IPS DF 6.9 (cell line): Measurements from ENCODE around the gene KRTAP4-9.
"Not testable (repeated sequence)": the region's sequence is repeated elsewhere in the genome, so short reads cannot be mapped to it uniquely, and the experiment has no call there.

ENCODE experiments used
- DNase-seq: peaks from one replicate; pipeline ENCODE4 v3.0.0-alpha.2; 2013; ENCODE audit warnings: low read depth, low spot score
- H3K27ac ChIP-seq: one replicate; pipeline ENCODE4 v1.5.1; 2013; ENCODE audit warnings: low read length, control low read depth
- H3K27me3 ChIP-seq: 2 replicates; pipeline ENCODE4 v1.6.1; 2013; ENCODE audit warnings: mild to moderate bottlenecking, low read length; ENCODE audit not compliant: control insufficient read depth, insufficient read depth
- H3K36me3 ChIP-seq: 2 replicates; pipeline ENCODE4 v1.6.1; 2013; ENCODE audit warnings: low read length; ENCODE audit not compliant: control insufficient read depth, insufficient read depth
- H3K4me1 ChIP-seq: 2 replicates; pipeline ENCODE4 v1.6.1; 2013; ENCODE audit warnings: low read length; ENCODE audit not compliant: control insufficient read depth, insufficient read depth
- H3K4me3 ChIP-seq: 2 replicates; pipeline ENCODE4 v1.5.1; 2013; ENCODE audit warnings: mild to moderate bottlenecking, low read length
- H3K9me3 ChIP-seq: 2 replicates; pipeline ENCODE4 v1.6.1; 2013; ENCODE audit warnings: low read length, inconsistent platforms; ENCODE audit not compliant: control insufficient read depth, insufficient read depth
- WGBS: extraction: QIAGEN DNeasy Blood & Tissue Kit; methylation state at CpG from one replicate; pipeline ENCODE4 v1.1.7; 2013; ENCODE audit warnings: mixed read lengths, missing lambda C conversion rate; ENCODE audit not compliant: insufficient read length, insufficient coverage; 5-methylcytosine and 5-hydroxymethylcytosine counted together

KRTAP4-9 gene

DNA sequence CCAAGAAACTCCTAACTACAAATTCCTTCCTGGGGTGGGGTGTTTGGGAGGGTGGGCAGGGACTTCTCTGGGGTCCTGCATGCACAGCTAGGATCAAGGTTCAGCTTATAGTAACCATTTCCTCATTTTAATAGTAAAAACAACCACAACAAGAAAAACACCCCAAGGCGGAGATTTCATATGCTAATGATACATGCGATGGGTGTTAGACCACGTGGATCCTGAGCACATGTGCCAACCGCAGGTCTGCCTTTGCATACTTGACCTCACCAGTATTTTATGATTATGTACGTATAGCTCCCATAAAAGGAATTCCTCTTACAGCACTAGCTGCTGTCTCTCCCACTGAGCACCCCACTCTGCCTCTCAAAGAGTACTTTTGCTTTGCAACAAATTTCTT, 11.1 kb downstream of the KRTAP4-9 start:
- no peak overlapping the region for H3K27ac ChIP-seq
- H3K4me1 ChIP-seq, result no peaks in the 10 kb centered on the region
- no peak overlapping the region for H3K4me3 ChIP-seq
- H3K9me3 ChIP-seq, result peaks cover 1% of the 10 kb centered on the region; the same call in 1 of the 2 replicates
- no peaks in the 10 kb centered on the region for H3K36me3 ChIP-seq
- DNase-seq, result no peak
- H3K27me3 ChIP-seq, result no peaks in the 10 kb centered on the region
- no CpG with 5 or more reads among the region's 5 CpGs for WGBS

DNA sequence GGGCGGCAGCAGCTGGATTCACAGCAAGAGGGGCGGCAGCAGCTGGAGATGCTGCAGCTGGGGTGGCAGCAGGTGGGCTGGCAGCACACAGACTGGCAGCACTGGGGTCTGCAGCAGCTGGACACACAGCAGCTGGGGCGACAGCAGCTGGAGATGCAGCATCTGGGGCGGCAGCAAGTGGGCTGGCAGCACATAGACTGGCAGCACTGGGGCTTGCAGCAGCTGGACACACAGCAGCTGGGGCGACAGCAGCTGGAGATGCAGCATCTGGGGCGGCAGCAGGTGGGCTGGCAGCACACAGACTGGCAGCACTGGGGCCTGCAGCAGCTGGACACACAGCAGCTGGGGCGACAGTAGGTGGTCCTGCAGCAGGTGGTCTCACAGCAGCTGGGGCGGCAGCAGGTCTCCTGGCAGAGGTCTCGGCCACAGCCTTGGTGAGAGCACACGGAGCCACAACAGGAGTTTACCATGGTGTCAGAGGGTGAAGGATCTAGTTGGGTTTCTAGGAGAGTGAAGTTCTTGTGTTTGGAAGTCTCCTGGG, 12.7 kb downstream of the KRTAP4-9 start, which contains the start of gene KRTAP4-11:
Gene KRTAP4-11, minus strand, starts transcription at position 528 of the 541 bp plus-strand sequence. Its CDS starts 58 bp downstream, at position 470.
- no CpG with 5 or more reads among the region's 10 CpGs for WGBS
- not testable (repeated sequence) for H3K27ac ChIP-seq, H3K4me3 ChIP-seq, H3K36me3 ChIP-seq, H3K4me1 ChIP-seq, H3K9me3 ChIP-seq, H3K27me3 ChIP-seq, DNase-seq

DNA sequence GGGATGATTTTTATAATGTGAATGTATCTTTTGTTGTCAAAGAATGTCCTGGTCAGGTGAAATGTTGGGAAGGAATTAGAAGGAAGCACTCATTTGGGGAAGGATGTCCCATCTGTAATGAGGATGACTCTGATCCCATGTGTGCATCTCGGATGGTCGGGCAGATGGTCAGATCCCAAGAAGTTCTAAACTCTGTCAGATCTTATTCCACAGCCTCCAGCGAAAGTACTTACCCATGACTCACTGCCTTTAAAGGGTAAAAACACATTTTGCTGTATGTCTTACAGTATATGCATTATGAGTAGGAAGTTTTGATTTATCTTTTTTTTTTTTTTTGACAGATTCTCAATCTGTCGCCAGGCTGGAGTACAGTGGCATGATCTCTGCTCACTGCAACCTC, 13.5 kb downstream of the KRTAP4-9 start:
- no peak overlapping the region for H3K27ac ChIP-seq
- peaks cover 1% of the 10 kb centered on the region; the same call in 1 of the 2 replicates for H3K9me3 ChIP-seq
- no peaks in the 10 kb centered on the region for H3K27me3 ChIP-seq
- H3K4me1 ChIP-seq, result no peaks in the 10 kb centered on the region
- DNase-seq, result no peak
- H3K36me3 ChIP-seq, result no peaks in the 10 kb centered on the region
- WGBS, result no CpG with 5 or more reads among the region's 4 CpGs
- no peak overlapping the region for H3K4me3 ChIP-seq

DNA sequence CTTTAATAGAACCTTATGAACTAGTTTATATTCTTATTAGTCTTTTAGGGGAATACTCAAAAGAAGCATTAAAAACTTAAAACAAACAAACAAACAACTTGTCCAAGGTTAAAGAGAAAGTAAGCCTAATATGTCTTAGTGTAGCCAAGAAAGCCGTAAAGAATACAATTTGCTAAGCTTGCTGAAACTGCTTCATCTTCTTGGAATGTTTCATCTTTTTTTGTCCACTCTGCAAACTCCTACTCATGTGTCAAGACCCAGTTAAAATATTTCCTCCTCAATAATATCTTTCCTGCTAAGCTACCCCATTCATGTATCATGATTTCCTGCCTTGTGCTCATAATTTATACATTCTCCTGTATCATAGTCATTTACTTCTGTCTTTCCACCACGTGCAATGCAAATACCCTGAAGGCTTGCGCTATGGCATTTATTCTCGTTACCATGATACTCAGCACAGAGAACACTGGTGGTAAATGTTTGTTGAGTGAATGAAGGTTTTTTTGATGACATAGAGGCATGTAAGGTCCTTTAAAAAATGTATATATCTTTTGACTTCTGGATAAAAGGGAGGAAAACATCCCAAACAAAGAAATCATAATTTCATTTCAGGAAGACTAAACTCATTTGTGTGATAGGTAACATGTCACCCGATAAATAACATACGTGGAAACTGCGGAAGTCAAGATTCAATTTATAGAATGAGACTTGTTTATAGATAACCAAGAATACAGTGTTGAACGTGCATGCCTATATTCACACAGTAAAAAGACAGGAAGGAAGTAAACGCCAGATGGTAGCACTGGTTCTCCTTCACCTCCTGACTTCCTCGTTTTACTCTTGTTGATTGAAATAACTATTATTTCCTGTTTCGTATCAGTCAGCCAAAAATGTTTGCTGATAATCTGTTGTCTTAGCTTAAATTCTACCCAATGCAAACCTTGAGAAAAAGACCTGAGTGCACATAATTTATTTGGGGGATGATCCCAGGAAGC, 14.8 kb downstream of the KRTAP4-9 start:
- WGBS, result no CpG with 5 or more reads among the region's 11 CpGs
- not testable (repeated sequence) for H3K4me1 ChIP-seq

DNA sequence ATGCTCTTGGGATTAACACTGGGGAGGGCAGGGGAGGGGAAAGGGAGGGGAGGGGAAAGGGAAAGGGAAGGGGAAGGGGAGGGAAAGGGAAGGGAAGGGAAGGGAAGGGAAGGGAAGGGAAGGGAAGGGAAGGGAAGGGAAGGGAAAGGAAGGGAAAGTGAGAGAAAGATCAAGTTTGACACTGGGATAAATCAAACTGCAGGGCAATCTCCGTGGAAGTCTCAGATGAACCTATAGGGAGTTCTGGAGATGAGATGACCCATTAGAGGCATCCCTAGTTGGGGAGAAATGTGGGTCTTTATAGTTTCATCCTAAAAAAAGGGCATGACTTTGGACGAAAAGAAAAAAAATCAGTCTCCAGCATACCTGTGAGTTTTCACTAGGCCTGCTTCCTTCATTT, 16.6 kb downstream of the KRTAP4-9 start:
- Histone ChIP-seq H3K27me3 (no peaks in the 10 kb centered on the region), H3K9me3 (no peaks in the 10 kb centered on the region), H3K4me3 (no peak overlapping the region), H3K27ac (no peak overlapping the region), H3K4me1 (no peaks in the 10 kb centered on the region), H3K36me3 (no peaks in the 10 kb centered on the region)
- DNase-seq, result no peak
- no CpG with 5 or more reads among the region's 2 CpGs for WGBS

More for the DNA sequence above, 14.8 kb downstream of the KRTAP4-9 start:
- not testable (repeated sequence) for H3K4me3 ChIP-seq, H3K9me3 ChIP-seq, H3K36me3 ChIP-seq, DNase-seq, H3K27me3 ChIP-seq, H3K27ac ChIP-seq

DNA sequence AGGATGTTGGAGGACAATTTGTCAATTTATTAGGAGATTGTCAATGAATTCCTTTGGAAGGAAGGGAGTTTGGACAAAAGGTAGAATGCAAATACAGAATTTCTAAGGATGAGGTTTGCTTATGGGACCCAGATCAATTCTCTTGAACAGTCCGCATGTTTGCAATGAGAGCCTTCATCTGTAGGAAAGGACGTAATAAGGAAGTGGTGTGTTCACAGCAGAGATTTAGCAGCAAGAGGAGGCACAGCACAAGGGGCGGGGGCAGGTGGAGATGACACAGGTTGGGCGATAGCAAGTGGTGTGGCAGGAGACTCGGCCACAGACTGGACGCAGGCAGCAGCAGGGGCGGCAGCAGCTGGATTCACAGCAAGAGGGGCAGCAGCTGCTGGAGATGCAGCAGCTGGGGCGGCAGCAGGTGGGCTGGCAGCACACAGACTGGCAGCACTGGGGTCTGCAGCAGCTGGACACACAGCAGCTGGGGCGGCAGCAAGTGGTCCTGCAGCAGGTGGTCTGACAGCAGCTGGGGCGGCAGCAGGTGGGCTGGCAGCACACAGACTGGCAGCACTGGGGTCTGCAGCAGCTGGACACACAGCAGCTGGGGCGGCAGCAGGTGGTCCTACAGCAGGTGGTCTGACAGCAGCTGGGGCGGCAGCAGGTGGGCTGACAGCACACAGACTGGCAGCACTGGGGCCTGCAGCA, 18.3 kb downstream of the KRTAP4-9 start:
- H3K4me1 ChIP-seq, H3K9me3 ChIP-seq, H3K36me3 ChIP-seq, H3K27ac ChIP-seq, H3K4me3 ChIP-seq, H3K27me3 ChIP-seq, DNase-seq: not testable (repeated sequence)
- WGBS, result no CpG with 5 or more reads among the region's 12 CpGs

DNA sequence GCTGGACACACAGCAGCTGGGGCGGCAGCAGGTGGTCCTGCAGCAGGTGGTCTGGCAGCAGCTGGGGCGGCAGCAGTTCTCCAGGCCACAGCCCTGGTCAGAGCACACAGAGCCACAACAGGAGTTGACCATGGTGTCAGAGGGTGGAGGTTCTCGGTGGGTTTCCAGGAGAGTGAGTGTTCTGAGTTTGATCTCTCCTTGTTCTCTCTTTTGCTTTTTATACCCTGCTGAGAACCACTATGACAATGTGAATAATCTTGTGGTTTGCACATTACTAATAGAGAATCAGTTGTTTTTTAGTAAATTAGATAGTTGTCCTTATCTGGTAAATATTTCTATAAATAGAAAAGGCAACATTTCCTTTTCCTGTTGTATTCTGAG, 18.8 kb downstream of the KRTAP4-9 start, which contains the start of gene KRTAP4-12:
Gene KRTAP4-12, minus strand, starts transcription at position 192 of the 381 bp plus-strand sequence. Its CDS starts 60 bp downstream, at position 132.
- H3K27me3 ChIP-seq, H3K4me3 ChIP-seq, H3K36me3 ChIP-seq, H3K4me1 ChIP-seq, DNase-seq, H3K9me3 ChIP-seq, H3K27ac ChIP-seq: not testable (repeated sequence)
- no CpG with 5 or more reads among the region's 3 CpGs for WGBS

DNA sequence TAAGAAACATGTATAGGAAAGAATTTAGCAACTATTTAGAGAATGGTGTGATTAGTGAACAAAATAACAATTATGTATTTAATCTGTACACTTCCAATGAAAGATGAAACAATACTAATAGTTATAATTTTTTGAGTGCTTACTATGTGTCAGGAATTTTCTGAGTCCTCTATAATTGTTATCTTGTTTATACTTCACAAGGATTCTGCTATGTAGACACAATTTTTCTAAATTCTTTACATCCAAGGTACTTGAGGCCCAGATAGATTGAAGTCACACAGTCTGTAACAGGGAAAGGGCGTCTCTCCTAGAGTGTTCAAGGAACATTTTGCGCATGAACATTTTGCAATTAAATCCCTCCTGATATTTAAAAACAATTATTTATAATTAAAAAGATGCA, 19.9 kb downstream of the KRTAP4-9 start:
- Histone ChIP-seq H3K4me3 (no peak overlapping the region), H3K27ac (no peak overlapping the region), H3K27me3 (no peaks in the 10 kb centered on the region), H3K4me1 (no peaks in the 10 kb centered on the region), H3K36me3 (no peaks in the 10 kb centered on the region), H3K9me3 (no peaks in the 10 kb centered on the region)
- WGBS, result no CpG with 5 or more reads among the region's 2 CpGs
- DNase-seq, result no peak

DNA sequence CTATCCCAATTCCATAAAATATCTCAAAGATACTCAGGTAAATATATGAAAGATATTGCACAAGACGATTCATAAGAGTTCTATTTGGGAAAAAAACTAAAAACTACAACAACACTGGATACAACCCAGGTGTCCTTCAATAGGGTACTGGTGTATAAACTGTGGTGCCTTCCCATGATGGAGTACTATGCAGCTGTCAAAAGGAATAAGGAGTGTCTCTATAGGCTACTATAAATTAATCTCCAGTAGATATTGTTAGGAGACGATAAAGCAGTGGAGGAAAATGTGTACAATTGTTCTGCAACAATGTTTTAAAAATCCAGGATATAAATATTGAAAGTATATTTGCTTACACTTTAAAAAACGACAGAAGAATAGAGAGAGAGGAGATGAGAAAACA, 21.2 kb downstream of the KRTAP4-9 start:
- Histone ChIP-seq H3K27ac (no peak overlapping the region), H3K36me3 (no peaks in the 10 kb centered on the region), H3K4me3 (no peak overlapping the region), H3K27me3 (no peaks in the 10 kb centered on the region), H3K9me3 (no peaks in the 10 kb centered on the region), H3K4me1 (no peaks in the 10 kb centered on the region)
- no peak for DNase-seq
- no CpG with 5 or more reads among the region's 3 CpGs for WGBS

DNA sequence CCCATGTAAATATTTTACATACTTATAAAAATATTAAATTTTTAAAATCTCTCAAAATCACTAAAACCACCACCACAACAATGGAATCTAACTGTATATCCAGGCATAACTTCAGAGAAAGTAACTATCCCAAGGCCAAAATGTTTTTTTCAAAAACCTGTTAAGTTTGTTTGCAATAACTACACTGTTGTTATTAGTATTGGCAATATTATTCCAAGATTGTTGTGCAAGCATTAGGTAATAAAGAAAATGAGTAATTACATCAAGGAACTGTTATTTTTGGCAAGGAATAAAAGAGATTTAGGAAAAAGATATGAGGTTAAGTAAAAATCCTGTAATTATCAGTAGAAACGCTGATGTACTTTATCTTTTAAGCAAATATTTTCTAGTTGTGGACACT, 22.2 kb downstream of the KRTAP4-9 start:
- DNase-seq, result no peak
- no peaks in the 10 kb centered on the region for H3K9me3 ChIP-seq
- no CpG with 5 or more reads among the region's 1 CpG for WGBS
- no peak overlapping the region for H3K4me3 ChIP-seq
- no peaks in the 10 kb centered on the region for H3K36me3 ChIP-seq
- no peak overlapping the region for H3K27ac ChIP-seq
- H3K27me3 ChIP-seq, result no peaks in the 10 kb centered on the region
- H3K4me1 ChIP-seq, result no peaks in the 10 kb centered on the region
